H9 (cell line): ENCODE data around the gene GPRC5A. TPM values are rescaled to one million over a fixed set of nuclear protein-coding genes. Genes with fewer than 3 reads are reported as not detected.

Experiments
- DNase-seq: peaks from one replicate; pipeline ENCODE4 v3.0.0-alpha.2; 2017
- H2AFZ ChIP-seq: one replicate; pipeline ENCODE4 v1.6.1; 2013; ENCODE audit warnings: mild to moderate bottlenecking, low read length, control low read depth, moderate library complexity
- H2AK5ac ChIP-seq: 2 replicates; pipeline ENCODE4 v1.6.1; 2013; ENCODE audit warnings: low read length, control low read depth, mixed read lengths; ENCODE audit not compliant: insufficient read length
- H2BK120ac ChIP-seq: one replicate; pipeline ENCODE4 v1.6.1; 2013; ENCODE audit warnings: low read depth, mild to moderate bottlenecking, low read length, control low read depth, inconsistent platforms; ENCODE audit not compliant: poor library complexity, severe bottlenecking
- H2BK12ac ChIP-seq: 2 replicates; pipeline ENCODE4 v1.6.1; 2013; ENCODE audit warnings: low read length, control low read depth, mixed read lengths, low read depth; ENCODE audit not compliant: insufficient read length
- H2BK15ac ChIP-seq: 2 replicates; pipeline ENCODE4 v1.6.1; 2013; ENCODE audit warnings: low read depth, low read length, control low read depth
- H2BK20ac ChIP-seq: one replicate; pipeline ENCODE4 v1.6.1; 2013; ENCODE audit warnings: low read depth, mild to moderate bottlenecking, low read length, control low read depth, inconsistent platforms; ENCODE audit not compliant: poor library complexity, severe bottlenecking
- H2BK5ac ChIP-seq: 2 replicates; pipeline ENCODE4 v1.6.1; 2013; ENCODE audit warnings: low read length, control low read depth, mixed read lengths; ENCODE audit not compliant: insufficient read length
- H3K14ac ChIP-seq: 2 replicates; pipeline ENCODE4 v1.6.1; 2013; ENCODE audit warnings: low read length, control low read depth; ENCODE audit not compliant: insufficient read depth
- H3K18ac ChIP-seq: 2 replicates; pipeline ENCODE4 v1.6.1; 2013; ENCODE audit warnings: low read depth, mild to moderate bottlenecking, mixed read lengths, low read length, control low read depth; ENCODE audit not compliant: insufficient read length
- H3K23ac ChIP-seq: 2 replicates; pipeline ENCODE4 v1.6.1; 2013; ENCODE audit warnings: low read length, control low read depth, mixed read lengths, low read depth; ENCODE audit not compliant: insufficient read length
- H3K23me2 ChIP-seq: 2 replicates; pipeline ENCODE4 v1.6.1; 2013; ENCODE audit warnings: low read depth, mild to moderate bottlenecking, mixed read lengths, low read length, control low read depth; ENCODE audit not compliant: insufficient read length, poor library complexity, severe bottlenecking
- H3K27ac ChIP-seq: 2 replicates; pipeline ENCODE4 v1.5.1; 2013; ENCODE audit warnings: low read length, control low read depth, mixed read lengths, low read depth; ENCODE audit not compliant: insufficient read length
- H3K27me3 ChIP-seq: 2 replicates; pipeline ENCODE4 v1.6.1; 2013; ENCODE audit warnings: low read length, control low read depth, inconsistent platforms; ENCODE audit not compliant: insufficient read depth
- H3K4ac ChIP-seq: 2 replicates; pipeline ENCODE4 v1.6.1; 2013; ENCODE audit warnings: low read depth, mild to moderate bottlenecking, control low read depth, inconsistent platforms, low read length, moderate library complexity
- H3K4me1 ChIP-seq: 2 replicates; pipeline ENCODE4 v1.6.1; 2013; ENCODE audit warnings: low read length, control low read depth, inconsistent platforms; ENCODE audit not compliant: insufficient read depth
- H3K4me2 ChIP-seq: 2 replicates; pipeline ENCODE4 v1.6.1; 2013; ENCODE audit warnings: low read length, control low read depth, mixed read lengths; ENCODE audit not compliant: insufficient read length, insufficient read depth
- H3K56ac ChIP-seq: 2 replicates; pipeline ENCODE4 v1.6.1; 2013; ENCODE audit warnings: low read depth, mild to moderate bottlenecking, mixed read lengths, low read length, control low read depth; ENCODE audit not compliant: insufficient read length
- H3K79me1 ChIP-seq: 2 replicates; pipeline ENCODE4 v1.6.1; 2013; ENCODE audit warnings: low read depth, mild to moderate bottlenecking, moderate library complexity, low read length, control low read depth, inconsistent platforms; ENCODE audit not compliant: insufficient read depth, poor library complexity, severe bottlenecking
- H3K79me2 ChIP-seq: 2 replicates; pipeline ENCODE4 v1.6.1; 2013; ENCODE audit warnings: low read length, control low read depth, inconsistent platforms; ENCODE audit not compliant: insufficient read depth
- H3K9ac ChIP-seq: 2 replicates; pipeline ENCODE4 v1.6.1; 2013; ENCODE audit warnings: low read length, control low read depth, mixed read lengths; ENCODE audit not compliant: insufficient read length; ENCODE audit errors: extremely low read depth
- H3K9me3 ChIP-seq: one replicate; pipeline ENCODE4 v1.6.1; 2013; ENCODE audit warnings: low read depth, low read length, inconsistent platforms; ENCODE audit not compliant: control insufficient read depth
- H3T11ph ChIP-seq: one replicate; pipeline ENCODE4 v1.6.1; 2013; ENCODE audit warnings: mild to moderate bottlenecking, low read length, control low read depth, inconsistent platforms
- H4K20me1 ChIP-seq: one replicate; pipeline ENCODE4 v1.6.1; 2013; ENCODE audit not compliant: control insufficient read depth, insufficient read length, insufficient read depth
- H4K5ac ChIP-seq: 2 replicates; pipeline ENCODE4 v1.6.1; 2013; ENCODE audit warnings: low read depth, mild to moderate bottlenecking, mixed read lengths, low read length, control low read depth; ENCODE audit not compliant: insufficient read length
- H4K8ac ChIP-seq: replicated peaks from 2 replicates; pipeline ENCODE4 v1.6.1; 2013; ENCODE audit warnings: low read length, control low read depth, mixed read lengths, low read depth; ENCODE audit not compliant: insufficient read length
- H4K91ac ChIP-seq: 2 replicates; pipeline ENCODE4 v1.6.1; 2013; ENCODE audit warnings: low read depth, mild to moderate bottlenecking, moderate library complexity, mixed read lengths, low read length, control low read depth; ENCODE audit not compliant: insufficient read length
- H3K27ac Mint-ChIP-seq, 3 experiments: 2 replicates in 2 of 3; 3 replicates in 1 of 3; pipeline ENCODE4 v1.8.0; 2020 to 2021; ENCODE audit warnings: mixed read lengths in 3 of 3, mild to moderate bottlenecking in 1 of 3, moderate library complexity in 1 of 3
- H3K27me3 Mint-ChIP-seq: 2 replicates; pipeline ENCODE4 v1.8.0; 2021; ENCODE audit warnings: low read depth, mild to moderate bottlenecking, moderate library complexity, mixed read lengths
- H3K36me3 Mint-ChIP-seq, 3 experiments: 2 replicates in 2 of 3; 3 replicates in 1 of 3; pipeline ENCODE4 v1.8.0; 2020 to 2021; ENCODE audit warnings: low read depth in 3 of 3, mixed read lengths in 3 of 3; ENCODE audit not compliant: insufficient read depth in 1 of 3
- H3K4me1 Mint-ChIP-seq, 2 experiments: 2 replicates each; pipeline ENCODE4 v1.8.0; 2020; ENCODE audit warnings: mixed read lengths in 2 of 2
- H3K4me3 Mint-ChIP-seq, 2 experiments: 2 replicates in 1 of 2; 3 replicates in 1 of 2; pipeline ENCODE4 v1.8.0; 2020 to 2021; ENCODE audit warnings: mild to moderate bottlenecking in 2 of 2, mixed read lengths in 2 of 2, moderate library complexity in 1 of 2
- H3K9me3 Mint-ChIP-seq, 2 experiments: 2 replicates in 1 of 2; 3 replicates in 1 of 2; pipeline ENCODE4 v1.8.0; 2020; ENCODE audit warnings: mild to moderate bottlenecking in 2 of 2, mixed read lengths in 2 of 2, moderate library complexity in 1 of 2
- WGBS: extraction: QIAGEN DNeasy Blood & Tissue Kit; methylation state at CpG from one replicate; pipeline ENCODE4 v1.1.7; 2013; ENCODE audit warnings: missing lambda C conversion rate, low lambda C conversion rate, mixed read lengths; ENCODE audit not compliant: insufficient read length; ENCODE audit errors: extremely low coverage; 5-methylcytosine and 5-hydroxymethylcytosine counted together
- total RNA-seq: library from RNA; stranded (reverse); gene quantifications from 2 replicates; pipeline ENCODE4 v1.2.1, GENCODE V29; 2021
- TF ChIP-seq, protein P1 (sequence below): fragments of 200-600 bp; sonication (generic); conservative IDR thresholded peaks from 3 replicates; pipeline ENCODE4 v1.8.0; 2021; ENCODE audit warnings: antibody characterized with exemption, mild to moderate bottlenecking

Gene GPRC5A
- total RNA-seq, 1 experiment from 2014 or later: 0.09 TPM

DNA sequence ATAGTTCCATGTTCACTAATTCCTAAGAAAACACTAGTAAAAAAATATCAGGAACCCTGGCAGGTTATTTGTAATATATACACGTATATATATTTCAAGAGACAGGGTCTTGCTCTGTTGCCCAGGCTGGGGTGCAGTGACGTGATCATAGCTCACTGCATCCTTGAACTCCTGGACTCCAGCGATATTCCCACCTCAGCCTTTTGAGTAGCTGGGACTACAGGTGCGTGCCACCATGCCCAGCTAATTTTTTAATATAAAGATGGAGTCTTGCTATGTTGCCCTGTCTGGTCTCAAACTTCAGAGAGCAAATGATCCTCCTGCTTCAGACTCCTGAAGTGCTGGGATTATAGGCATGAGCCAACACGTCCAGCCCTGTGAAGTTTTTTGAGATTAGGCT lies 16.2 kb downstream of the GPRC5A start:
- no CpG with 5 or more reads among the region's 5 CpGs for WGBS
- Histone ChIP-seq H2AFZ (no peak overlapping the region), H3K79me1 (no peaks in the 10 kb centered on the region), H2BK5ac (no peak overlapping the region), H4K5ac (no peak overlapping the region), H3T11ph (no peak overlapping the region), H3K23ac (no peak overlapping the region), H3K27ac (no peak overlapping the region), H2BK15ac (no peak overlapping the region), H2AK5ac (no peak overlapping the region), H3K9me3 (no peaks in the 10 kb centered on the region), H2BK12ac (no peak overlapping the region), H3K4ac (no peak overlapping the region), H3K56ac (no peak overlapping the region), H3K14ac (no peak overlapping the region), H3K18ac (no peak overlapping the region), H3K79me2 (no peaks in the 10 kb centered on the region), H2BK120ac (no peak overlapping the region), H4K20me1 (no peaks in the 10 kb centered on the region), H4K91ac (no peak overlapping the region), H3K23me2 (no peaks in the 10 kb centered on the region), H3K9ac (no peak overlapping the region), H3K27me3 (no peaks in the 10 kb centered on the region; the same call in 1 of the 2 replicates), H3K4me1 (no peaks in the 10 kb centered on the region), H3K4me2 (no peak overlapping the region), H4K8ac (no peak overlapping the region), H2BK20ac (no peak overlapping the region)
- DNase-seq: no peak
- Mint-ChIP-seq H3K9me3 (no peaks in the 10 kb centered on the region), H3K4me1 (no peaks in the 10 kb centered on the region), H3K27ac (no peak overlapping the region), H3K4me3 (no peak overlapping the region), H3K27me3 (no peaks in the 10 kb centered on the region; the same call in none of the 2 replicates), H3K36me3 (no peaks in the 10 kb centered on the region)
- TF ChIP-seq, protein P1, sequence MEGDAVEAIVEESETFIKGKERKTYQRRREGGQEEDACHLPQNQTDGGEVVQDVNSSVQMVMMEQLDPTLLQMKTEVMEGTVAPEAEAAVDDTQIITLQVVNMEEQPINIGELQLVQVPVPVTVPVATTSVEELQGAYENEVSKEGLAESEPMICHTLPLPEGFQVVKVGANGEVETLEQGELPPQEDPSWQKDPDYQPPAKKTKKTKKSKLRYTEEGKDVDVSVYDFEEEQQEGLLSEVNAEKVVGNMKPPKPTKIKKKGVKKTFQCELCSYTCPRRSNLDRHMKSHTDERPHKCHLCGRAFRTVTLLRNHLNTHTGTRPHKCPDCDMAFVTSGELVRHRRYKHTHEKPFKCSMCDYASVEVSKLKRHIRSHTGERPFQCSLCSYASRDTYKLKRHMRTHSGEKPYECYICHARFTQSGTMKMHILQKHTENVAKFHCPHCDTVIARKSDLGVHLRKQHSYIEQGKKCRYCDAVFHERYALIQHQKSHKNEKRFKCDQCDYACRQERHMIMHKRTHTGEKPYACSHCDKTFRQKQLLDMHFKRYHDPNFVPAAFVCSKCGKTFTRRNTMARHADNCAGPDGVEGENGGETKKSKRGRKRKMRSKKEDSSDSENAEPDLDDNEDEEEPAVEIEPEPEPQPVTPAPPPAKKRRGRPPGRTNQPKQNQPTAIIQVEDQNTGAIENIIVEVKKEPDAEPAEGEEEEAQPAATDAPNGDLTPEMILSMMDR: no peak
